Measurements from ENCODE around the gene EVC2. TPM values are rescaled to one million over a fixed set of nuclear protein-coding genes. Genes with fewer than 3 reads are reported as not detected.

Gene EVC2
- total RNA-seq, 2 experiments from 2014 or later: 3.4 TPM; not detected in 1

DNA sequence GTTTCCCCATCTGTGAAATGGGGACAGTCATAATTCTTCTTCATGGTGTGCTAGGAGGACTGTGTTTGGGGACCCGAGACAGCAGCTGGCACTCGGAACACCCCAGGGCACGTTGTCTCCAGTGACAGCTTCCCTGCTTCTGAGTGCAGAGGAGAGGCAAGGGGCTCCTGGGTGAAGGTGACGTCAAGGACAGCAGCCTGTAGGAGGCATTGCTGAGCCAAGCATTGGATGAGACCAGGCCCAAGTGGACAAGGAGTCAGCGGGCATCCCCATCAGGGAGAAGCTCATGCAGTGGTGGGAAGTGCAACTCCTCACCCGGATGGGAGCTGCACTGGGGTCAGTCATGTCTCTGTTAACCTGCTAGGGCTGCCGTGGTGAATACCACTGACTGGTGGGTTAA is 48.7 kb upstream of the EVC2 start:
- H3K36me3 ChIP-seq (ENCODE audit: insufficient read depth, low read length): no peaks in the 10 kb centered on the region
- TF ChIP-seq, protein P1, sequence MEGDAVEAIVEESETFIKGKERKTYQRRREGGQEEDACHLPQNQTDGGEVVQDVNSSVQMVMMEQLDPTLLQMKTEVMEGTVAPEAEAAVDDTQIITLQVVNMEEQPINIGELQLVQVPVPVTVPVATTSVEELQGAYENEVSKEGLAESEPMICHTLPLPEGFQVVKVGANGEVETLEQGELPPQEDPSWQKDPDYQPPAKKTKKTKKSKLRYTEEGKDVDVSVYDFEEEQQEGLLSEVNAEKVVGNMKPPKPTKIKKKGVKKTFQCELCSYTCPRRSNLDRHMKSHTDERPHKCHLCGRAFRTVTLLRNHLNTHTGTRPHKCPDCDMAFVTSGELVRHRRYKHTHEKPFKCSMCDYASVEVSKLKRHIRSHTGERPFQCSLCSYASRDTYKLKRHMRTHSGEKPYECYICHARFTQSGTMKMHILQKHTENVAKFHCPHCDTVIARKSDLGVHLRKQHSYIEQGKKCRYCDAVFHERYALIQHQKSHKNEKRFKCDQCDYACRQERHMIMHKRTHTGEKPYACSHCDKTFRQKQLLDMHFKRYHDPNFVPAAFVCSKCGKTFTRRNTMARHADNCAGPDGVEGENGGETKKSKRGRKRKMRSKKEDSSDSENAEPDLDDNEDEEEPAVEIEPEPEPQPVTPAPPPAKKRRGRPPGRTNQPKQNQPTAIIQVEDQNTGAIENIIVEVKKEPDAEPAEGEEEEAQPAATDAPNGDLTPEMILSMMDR (conservative IDR thresholded peaks at IDR 0.05; ENCODE audit: low read length): no peak
- no peak for TF ChIP-seq EZH2phosphoT487 (IDR thresholded peaks at IDR 0.05; ENCODE audit: borderline replicate concordance, low read depth, low read length)
- CTCF ChIA-PET (ENCODE audit: unreplicated experiment): no interaction called here
- H2AFZ ChIP-seq (ENCODE audit: low read length): no peak overlapping the region
- no peaks in the 10 kb centered on the region for H3K4me1 ChIP-seq (ENCODE audit: insufficient read depth, low read length, poor library complexity, severe bottlenecking)
- H4K20me1 ChIP-seq (ENCODE audit: insufficient read depth, low read length): no peaks in the 10 kb centered on the region
- POLR2A ChIA-PET: no interaction called here
- no TSS peak for BruUV-seq (replicated peaks)
- H3K4me2 ChIP-seq (ENCODE audit: low read length): no peak overlapping the region
- no peak overlapping the region for H3K27ac ChIP-seq (ENCODE audit: low read depth, low read length, poor library complexity, severe bottlenecking)
- H3K9me3 ChIP-seq (ENCODE audit: low read length): no peaks in the 10 kb centered on the region
- no peaks in the 10 kb centered on the region for H3K9me2 ChIP-seq (ENCODE audit: insufficient read depth, low read length)
- H3K79me2 ChIP-seq (ENCODE audit: insufficient read depth, low read depth, low read length): no peaks in the 10 kb centered on the region
- intact Hi-C loops (cut with micrococcal nuclease; ENCODE audit: unreplicated experiment): no loop called here
- H3K4me3 ChIP-seq (ENCODE audit: low read depth, low read length, poor library complexity, severe bottlenecking): no peak overlapping the region
- no peak for DNase-seq (ENCODE audit: low spot score)

DNA sequence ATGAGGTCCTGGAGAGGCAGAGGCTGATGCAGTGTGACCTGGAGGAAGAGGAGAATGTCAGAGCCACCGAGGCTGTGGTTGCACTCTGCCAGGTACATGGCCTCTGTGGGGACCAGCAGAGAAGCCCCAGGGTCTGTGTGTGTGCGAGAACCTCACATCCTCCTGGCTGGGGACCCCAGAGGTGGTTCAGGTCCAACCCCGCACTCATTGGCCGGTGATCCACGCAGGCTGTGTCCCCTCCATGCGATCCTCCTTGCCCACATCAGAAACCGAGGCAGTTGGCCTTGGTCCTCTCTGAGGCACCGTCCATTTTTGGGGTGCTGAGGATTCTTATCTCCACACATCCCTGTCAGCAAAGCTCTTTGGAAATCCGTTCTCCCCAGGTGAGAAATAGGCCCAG is 47.9 kb upstream of the EVC2 start:
- TF ChIP-seq, protein P1 (conservative IDR thresholded peaks at IDR 0.05; ENCODE audit: low read length): no peak
- TF ChIP-seq EZH2phosphoT487 (IDR thresholded peaks at IDR 0.05; ENCODE audit: borderline replicate concordance, low read depth, low read length): no peak
- BruUV-seq (replicated peaks): no TSS peak

DNA sequence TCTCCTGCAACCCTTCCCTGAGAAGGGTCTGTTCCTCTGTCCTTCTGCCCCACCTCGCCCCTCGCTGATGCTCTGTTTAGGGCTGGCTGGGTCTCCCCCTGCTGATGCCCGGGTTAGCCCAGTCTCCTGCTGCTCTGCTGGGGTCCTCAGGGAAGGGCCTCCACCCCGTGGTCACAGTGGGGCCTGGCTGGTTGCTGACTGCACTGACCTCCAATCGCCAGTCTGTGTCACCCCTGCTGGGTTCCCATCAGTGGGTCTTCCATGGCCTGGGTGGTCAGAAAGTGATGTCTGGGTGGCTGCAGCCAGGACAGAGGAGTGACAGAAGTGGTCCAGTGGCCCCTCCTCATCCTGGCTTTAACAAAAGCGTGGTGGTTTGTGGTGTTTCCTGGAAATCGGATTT is 47.3 kb upstream of the EVC2 start:
- Histone ChIP-seq H3K27ac (ENCODE audit: low read depth, low read length, poor library complexity, severe bottlenecking) (no peak overlapping the region), H3K79me2 (ENCODE audit: insufficient read depth, low read depth, low read length) (no peaks in the 10 kb centered on the region), H3K4me1 (ENCODE audit: insufficient read depth, low read length, poor library complexity, severe bottlenecking) (no peaks in the 10 kb centered on the region), H3K4me2 (ENCODE audit: low read length) (no peak overlapping the region), H4K20me1 (ENCODE audit: insufficient read depth, low read length) (no peaks in the 10 kb centered on the region), H2AFZ (ENCODE audit: low read length) (no peak overlapping the region), H3K9me3 (ENCODE audit: low read length) (no peaks in the 10 kb centered on the region), H3K36me3 (ENCODE audit: insufficient read depth, low read length) (no peaks in the 10 kb centered on the region), H3K4me3 (ENCODE audit: low read depth, low read length, poor library complexity, severe bottlenecking) (no peak overlapping the region), H3K9me2 (ENCODE audit: insufficient read depth, low read length) (no peaks in the 10 kb centered on the region)
- no peak for TF ChIP-seq EZH2phosphoT487 (IDR thresholded peaks at IDR 0.05; ENCODE audit: borderline replicate concordance, low read depth, low read length)
- TF ChIP-seq, protein P1 (conservative IDR thresholded peaks at IDR 0.05; ENCODE audit: low read length): no peak
- DNase-seq (ENCODE audit: low spot score): no peak
- BruUV-seq (replicated peaks): no TSS peak
- ChIA-PET POLR2A (no interaction called here), CTCF (ENCODE audit: unreplicated experiment) (no interaction called here)
- intact Hi-C loops (cut with micrococcal nuclease; ENCODE audit: unreplicated experiment): no loop called here

More for the DNA sequence above, 47.9 kb upstream of the EVC2 start:
- H3K4me3 ChIP-seq (ENCODE audit: low read depth, low read length, poor library complexity, severe bottlenecking): no peak overlapping the region
- DNase-seq (ENCODE audit: low spot score): no peak
- no peaks in the 10 kb centered on the region for H3K9me2 ChIP-seq (ENCODE audit: insufficient read depth, low read length)
- intact Hi-C loops (cut with micrococcal nuclease; ENCODE audit: unreplicated experiment): no loop called here
- H3K79me2 ChIP-seq (ENCODE audit: insufficient read depth, low read depth, low read length): no peaks in the 10 kb centered on the region
- no peaks in the 10 kb centered on the region for H3K4me1 ChIP-seq (ENCODE audit: insufficient read depth, low read length, poor library complexity, severe bottlenecking)
- H3K36me3 ChIP-seq (ENCODE audit: insufficient read depth, low read length): no peaks in the 10 kb centered on the region
- H3K9me3 ChIP-seq (ENCODE audit: low read length): no peaks in the 10 kb centered on the region
- no peak overlapping the region for H2AFZ ChIP-seq (ENCODE audit: low read length)
- ChIA-PET CTCF (ENCODE audit: unreplicated experiment) (no interaction called here), POLR2A (no interaction called here)
- H4K20me1 ChIP-seq (ENCODE audit: insufficient read depth, low read length): no peaks in the 10 kb centered on the region
- H3K4me2 ChIP-seq (ENCODE audit: low read length): no peak overlapping the region
- no peak overlapping the region for H3K27ac ChIP-seq (ENCODE audit: low read depth, low read length, poor library complexity, severe bottlenecking)
